ENCODE data around the gene RAB5B.
A peak's percentile ranks its signal among the peaks of the same experiment; 100 is the strongest.
"Not testable (repeated sequence)": the region's sequence is repeated elsewhere in the genome, so short reads cannot be mapped to it uniquely, and the experiment has no call there.

Gene RAB5B

GRCh38 chr12:55979069-55979468 lies 5.2 kb downstream of the RAB5B start:
- Histone ChIP-seq H3K4me1 (ENCODE audit: control insufficient read depth, insufficient read depth, low read length) (no peaks in the 10 kb centered on the region), H3K27ac (ENCODE audit: extremely low read depth, low read depth, low read length) (no peak overlapping the region)
- CTCF ChIA-PET, result interaction anchor here (0.6 kb wide), 3 partner anchors 18 to 40 kb away, joined by 3 to 4 read pairs (median 3); partner anchors contain the start of gene SUOX

GRCh38 chr12:55981882-55982281 lies 8.0 kb downstream of the RAB5B start:
- TF ChIP-seq PRDM1 (tag by site-specific recombination; IDR thresholded peaks at IDR 0.05) (0 out of 2 replicates have a peak, but pooled peaks have one; percentile 54), ZFHX2 (tag by site-specific recombination; conservative IDR thresholded peaks at IDR 0.05) (peak; percentile 45; the same call in 1 of the 2 replicates)
- H3K27ac ChIP-seq (ENCODE audit: extremely low read depth, low read depth, low read length); H3K4me3 ChIP-seq (ENCODE audit: low read depth, low read length); H3K4me1 ChIP-seq (ENCODE audit: control insufficient read depth, insufficient read depth, low read length); H3K9me3 ChIP-seq (ENCODE audit: control insufficient read depth, insufficient read depth, low read depth, low read length): not testable (repeated sequence)
- peaks cover 32 to 79% of the 10 kb centered on the region in 2 experiments for H3K36me3 ChIP-seq (ENCODE audit: control insufficient read depth in 2 of 2, insufficient read depth in 1 of 2, low read length in 2 of 2)
- POLR2A ChIA-PET, result interaction anchor here (0.5 to 6.4 kb wide), 4 partner anchors 8 to 707 kb away, joined by 3 to 66 read pairs (median 4); partner anchors contain the start of gene RAB5B
- CTCF ChIA-PET, result interaction anchor here (0.6 to 3.8 kb wide), 10 partner anchors 14 to 243 kb away, joined by 3 to 19 read pairs (median 4); no protein-coding TSS in a partner anchor

More at GRCh38 chr12:55979069-55979468, 5.2 kb downstream of the RAB5B start:
- no peaks in the 10 kb centered on the region for H3K9me3 ChIP-seq (ENCODE audit: control insufficient read depth, insufficient read depth, low read depth, low read length)
- POLR2A ChIA-PET, result interaction anchor here (0.7 kb wide), 2 partner anchors 18 to 169 kb away, joined by 5 to 6 read pairs; partner anchors contain the start of gene SUOX
- no peak overlapping the region for H3K4me3 ChIP-seq (ENCODE audit: low read depth, low read length)
- peaks cover 25 to 63% of the 10 kb centered on the region in 2 experiments; a peak in 2 of 3 replicates for H3K36me3 ChIP-seq (ENCODE audit: control insufficient read depth in 2 of 2, insufficient read depth in 1 of 2, low read length in 2 of 2)
- no peak for TF ChIP-seq ZNF777 (tag by site-specific recombination; IDR thresholded peaks at IDR 0.05; ENCODE audit: borderline replicate concordance)
- TF ChIP-seq PRDM1 (tag by site-specific recombination; IDR thresholded peaks at IDR 0.05), result 0 out of 2 replicates have a peak, but pooled peaks have one; percentile 21
- no peak for TF ChIP-seq SP2 (tag by site-specific recombination; IDR thresholded peaks at IDR 0.05)

GRCh38 chr12:55982319-55982936 lies 8.6 kb downstream of the RAB5B start:
- TF ChIP-seq ZNF121 (tag by site-specific recombination; IDR thresholded peaks at IDR 0.05), result peak; percentile 89
- no peak for TF ChIP-seq ZNF544 (tag by site-specific recombination; IDR thresholded peaks at IDR 0.05)
- TF ChIP-seq BCL6B (tag by site-specific recombination; IDR thresholded peaks at IDR 0.05), result no peak
- no peak for TF ChIP-seq ZXDB (tag by site-specific recombination; IDR thresholded peaks at IDR 0.05)
- no peak for TF ChIP-seq REST (tag by site-specific recombination; IDR thresholded peaks at IDR 0.05)
- TF ChIP-seq ZNF391 (tag by site-specific recombination; IDR thresholded peaks at IDR 0.05; ENCODE audit: borderline replicate concordance, low read depth), result no peak
- no peak for TF ChIP-seq ZNF777 (tag by site-specific recombination; IDR thresholded peaks at IDR 0.05; ENCODE audit: borderline replicate concordance)
- Histone ChIP-seq H3K27ac (ENCODE audit: extremely low read depth, low read depth, low read length) (no peak overlapping the region), H3K9me3 (ENCODE audit: control insufficient read depth, insufficient read depth, low read depth, low read length) (no peaks in the 10 kb centered on the region), H3K4me1 (ENCODE audit: control insufficient read depth, insufficient read depth, low read length) (no peaks in the 10 kb centered on the region), H3K4me3 (ENCODE audit: low read depth, low read length) (no peak overlapping the region), H3K36me3 (ENCODE audit: control insufficient read depth in 2 of 2, insufficient read depth in 1 of 2, low read length in 2 of 2) (peaks cover 38 to 79% of the 10 kb centered on the region in 2 experiments)
- ChIA-PET CTCF (interaction anchor here (0.6 to 3.8 kb wide), 7 partner anchors 13 to 243 kb away, joined by 3 to 19 read pairs (median 4); no protein-coding TSS in a partner anchor), POLR2A (interaction anchor here (0.5 to 6.4 kb wide), 5 partner anchors 8 to 707 kb away, joined by 3 to 66 read pairs (median 4); partner anchors contain the start of genes RAB5B and SUOX)
